ENCODE results near the gene SNX18.
"Not testable (repeated sequence)": the region's sequence is repeated elsewhere in the genome, so short reads cannot be mapped to it uniquely, and the experiment has no call there.

SNX18 gene

GRCh38 chr5:54520438-54520846 lies 2.9 kb downstream of the SNX18 start:
- no peak for DNase-seq

GRCh38 chr5:54520940-54521339 lies 3.4 kb downstream of the SNX18 start:
- DNase-seq, result no peak

GRCh38 chr5:54521856-54522479 lies 4.4 kb downstream of the SNX18 start:
- DNase-seq, result no peak

GRCh38 chr5:54523534-54523933 lies 6.0 kb downstream of the SNX18 start:
- no peak for DNase-seq

- no peak for DNase-seq
Measured at GRCh38 chr5:54524082-54524481, 6.5 kb downstream of the SNX18 start.

- DNase-seq, result no peak
Measured at GRCh38 chr5:54524704-54525103, 7.1 kb downstream of the SNX18 start.

- no peak for DNase-seq
Measured at GRCh38 chr5:54525261-54525660, 7.7 kb downstream of the SNX18 start.

- no peak for DNase-seq
Measured at GRCh38 chr5:54525692-54526091, 8.1 kb downstream of the SNX18 start.

- no peak for DNase-seq
Measured at GRCh38 chr5:54526604-54527288, 9.2 kb downstream of the SNX18 start.

GRCh38 chr5:54528633-54529209 lies 11.2 kb downstream of the SNX18 start:
- no peak for DNase-seq

- DNase-seq, result no peak
Measured at GRCh38 chr5:54529565-54529964, 12.0 kb downstream of the SNX18 start.

- DNase-seq, result no peak
Measured at GRCh38 chr5:54531546-54531945, 14.0 kb downstream of the SNX18 start.

GRCh38 chr5:54533541-54534190 lies 16.1 kb downstream of the SNX18 start:
- DNase-seq, result no peak

GRCh38 chr5:54534191-54535004 lies 16.8 kb downstream of the SNX18 start:
- no peak for DNase-seq

GRCh38 chr5:54535149-54535844 lies 17.7 kb downstream of the SNX18 start:
- no peak for DNase-seq

- DNase-seq, result not testable (repeated sequence)
Measured at GRCh38 chr5:54536375-54536774, 18.8 kb downstream of the SNX18 start.

GRCh38 chr5:54536861-54537260 lies 19.3 kb downstream of the SNX18 start:
- not testable (repeated sequence) for DNase-seq

GRCh38 chr5:54537725-54538124 lies 20.2 kb downstream of the SNX18 start:
- no peak for DNase-seq

GRCh38 chr5:54538156-54538555 lies 20.6 kb downstream of the SNX18 start:
- no peak for DNase-seq

- DNase-seq, result no peak
Measured at GRCh38 chr5:54539001-54539400, 21.4 kb downstream of the SNX18 start.

- no peak for DNase-seq
Measured at GRCh38 chr5:54540286-54540685, 22.7 kb downstream of the SNX18 start.
